Measurements from ENCODE around the gene OVCH1.
"Not testable (repeated sequence)": the region's sequence is repeated elsewhere in the genome, so short reads cannot be mapped to it uniquely, and the experiment has no call there.

The OVCH1 gene

DNA sequence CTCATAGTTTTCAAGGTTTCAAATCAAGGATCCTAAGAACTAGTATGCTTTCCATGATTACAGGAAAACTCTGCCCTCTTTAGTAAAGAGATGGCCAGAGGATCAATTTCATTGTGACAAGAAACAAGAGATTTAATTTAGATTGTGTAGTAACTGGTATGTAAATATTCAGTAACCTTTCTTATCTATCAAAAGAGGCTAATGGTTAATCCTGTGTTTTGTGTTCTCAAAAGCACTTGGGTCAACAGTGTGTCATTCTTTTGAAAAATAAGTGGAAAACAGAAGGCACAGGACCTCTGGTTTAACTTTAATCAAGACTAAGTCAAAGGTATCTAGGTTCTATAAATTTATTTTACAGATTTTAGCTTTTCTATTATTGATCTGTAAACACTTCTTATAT, 59.9 kb downstream of the OVCH1 start:
- Histone ChIP-seq H3K27ac (no peak overlapping the region), H3K36me3 (ENCODE audit: insufficient read depth, low read length) (no peaks in the 10 kb centered on the region), H3K9me3 (ENCODE audit: low read depth, low read length) (no peaks in the 10 kb centered on the region), H3K9ac (ENCODE audit: insufficient read length) (no peak overlapping the region), H3K4me3 (no peak overlapping the region)
- TF ChIP-seq FOXP2 (optimal IDR thresholded peaks at IDR 0.05; ENCODE audit: control extremely low read depth, extremely low read length, insufficient read depth) (no peak), POLR2AphosphoS5 (IDR thresholded peaks at IDR 0.05; ENCODE audit: borderline replicate concordance, low read depth, low read length) (no peak), EZH2 (IDR thresholded peaks at IDR 0.05) (no peak)
- DNase-seq (ENCODE audit: low read depth, low spot score) = no peak

DNA sequence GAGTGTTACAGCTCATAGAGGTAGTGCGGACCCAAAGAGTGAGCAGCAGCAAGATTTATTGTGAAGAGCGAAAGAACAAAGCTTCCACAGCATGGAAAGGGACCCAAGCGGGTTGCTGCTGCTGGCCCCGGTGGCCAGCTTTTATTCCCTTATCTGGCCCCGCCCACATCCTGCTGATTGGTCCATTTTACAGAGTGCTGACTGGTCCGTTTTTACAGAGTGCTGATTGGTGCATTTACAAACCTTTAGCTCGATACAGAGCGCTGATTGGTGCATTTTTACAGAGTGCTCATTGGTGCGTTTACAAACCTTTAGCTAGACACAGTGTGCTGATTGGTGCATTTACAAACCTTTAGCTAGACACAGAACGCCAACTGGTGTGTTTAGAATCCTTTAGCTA, 60.7 kb downstream of the OVCH1 start:
- DNase-seq (ENCODE audit: low read depth, low spot score); H3K27ac ChIP-seq; H3K4me3 ChIP-seq: not testable (repeated sequence)

DNA sequence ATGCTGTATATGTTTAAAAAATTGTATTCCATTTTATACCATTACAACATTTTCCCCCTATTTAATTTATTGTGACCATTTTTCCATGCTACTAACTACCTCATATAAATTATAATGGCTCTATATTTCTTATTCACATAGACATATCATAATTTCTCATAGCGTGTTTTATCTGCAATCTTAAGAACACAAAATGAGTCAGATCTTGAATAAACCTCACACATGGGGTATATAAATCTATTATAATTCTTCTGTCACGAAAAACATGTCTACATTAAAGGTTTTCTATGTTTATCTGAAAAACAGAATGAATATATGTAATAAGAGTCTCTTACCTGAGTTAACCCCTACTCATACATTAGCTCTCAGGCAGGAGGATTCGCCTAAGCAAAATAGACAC, 66.0 kb downstream of the OVCH1 start:
- DNase-seq (ENCODE audit: low read depth, low spot score) = no peak
- H3K9me3 ChIP-seq (ENCODE audit: low read depth, low read length) = no peaks in the 10 kb centered on the region
- no peak for TF ChIP-seq EZH2 (IDR thresholded peaks at IDR 0.05)
- no peak for TF ChIP-seq POLR2AphosphoS5 (IDR thresholded peaks at IDR 0.05; ENCODE audit: borderline replicate concordance, low read depth, low read length)
- TF ChIP-seq FOXP2 (optimal IDR thresholded peaks at IDR 0.05; ENCODE audit: control extremely low read depth, extremely low read length, insufficient read depth) = no peak
- no peak overlapping the region for H3K27ac ChIP-seq
- H3K36me3 ChIP-seq (ENCODE audit: insufficient read depth, low read length) = no peaks in the 10 kb centered on the region
- H3K4me3 ChIP-seq = no peak overlapping the region
- H3K9ac ChIP-seq (ENCODE audit: insufficient read length) = no peak overlapping the region

More for the DNA sequence above, 60.7 kb downstream of the OVCH1 start:
- not testable (repeated sequence) for H3K9me3 ChIP-seq (ENCODE audit: low read depth, low read length); H3K9ac ChIP-seq (ENCODE audit: insufficient read length); H3K36me3 ChIP-seq (ENCODE audit: insufficient read depth, low read length)

DNA sequence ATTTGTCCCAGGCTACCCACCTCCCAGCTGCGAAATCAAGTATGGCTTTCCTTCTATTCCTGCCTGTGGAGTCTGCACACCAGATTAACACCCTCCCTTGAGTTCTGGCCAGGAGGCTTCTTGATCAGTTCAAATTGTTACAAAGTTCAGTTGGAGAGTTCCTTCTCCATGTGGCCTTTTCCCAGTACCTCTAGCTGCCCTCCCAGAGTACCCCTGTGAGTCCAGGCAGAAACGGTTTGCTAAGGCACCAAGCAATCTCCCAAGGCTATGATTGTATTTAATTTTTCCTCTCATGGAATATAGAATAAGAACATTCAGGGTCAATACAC, 66.8 kb downstream of the OVCH1 start:
- Histone ChIP-seq H3K9me3 (ENCODE audit: low read depth, low read length) (no peaks in the 10 kb centered on the region), H3K27ac (no peak overlapping the region), H3K9ac (ENCODE audit: insufficient read length) (no peak overlapping the region), H3K36me3 (ENCODE audit: insufficient read depth, low read length) (no peaks in the 10 kb centered on the region), H3K4me3 (no peak overlapping the region)
- DNase-seq (ENCODE audit: low read depth, low spot score) = no peak
- TF ChIP-seq POLR2AphosphoS5 (IDR thresholded peaks at IDR 0.05; ENCODE audit: borderline replicate concordance, low read depth, low read length) = no peak

DNA sequence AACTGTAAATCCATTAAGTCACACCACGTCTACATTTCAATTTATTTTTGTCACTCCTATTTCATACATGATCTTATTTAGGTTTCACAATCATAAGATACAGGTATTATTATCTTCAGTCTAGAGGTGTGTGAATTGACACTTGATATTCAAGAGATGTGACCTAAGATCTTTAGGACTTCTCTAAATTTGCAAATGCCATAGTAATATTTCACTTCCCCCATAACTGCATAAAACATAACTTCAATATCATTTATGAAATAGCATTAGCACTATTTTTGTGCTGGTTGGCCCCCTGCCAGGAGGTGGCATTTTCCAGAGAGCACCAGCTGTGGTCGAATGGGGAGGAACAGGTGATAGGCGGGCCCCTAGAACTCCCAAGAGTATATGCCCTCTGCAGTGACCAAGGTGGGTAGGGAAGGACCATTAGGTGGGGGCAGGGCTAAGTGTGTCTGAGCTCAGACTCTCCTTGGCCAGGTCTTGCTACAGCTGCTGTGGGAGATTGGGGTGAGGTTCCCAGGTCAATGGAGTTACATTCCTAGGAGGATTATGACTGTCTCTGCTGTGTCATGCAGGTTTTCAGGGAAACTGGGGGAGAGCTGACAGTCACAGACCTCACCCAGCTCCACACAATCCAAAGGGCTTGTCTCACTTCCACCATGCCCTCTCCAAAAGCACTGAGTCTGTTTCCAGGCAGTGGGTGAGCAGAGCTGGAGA, 67.3 kb downstream of the OVCH1 start:
- H3K9me3 ChIP-seq (ENCODE audit: low read depth, low read length) = no peaks in the 10 kb centered on the region
- TF ChIP-seq POLR2AphosphoS5 (IDR thresholded peaks at IDR 0.05; ENCODE audit: borderline replicate concordance, low read depth, low read length) = no peak
- TF ChIP-seq FOXP2 (optimal IDR thresholded peaks at IDR 0.05; ENCODE audit: control extremely low read depth, extremely low read length, insufficient read depth) = no peak
- TF ChIP-seq EZH2 (IDR thresholded peaks at IDR 0.05) = no peak
- no peak for DNase-seq (ENCODE audit: low read depth, low spot score)
- no peaks in the 10 kb centered on the region for H3K36me3 ChIP-seq (ENCODE audit: insufficient read depth, low read length)
- no peak overlapping the region for H3K9ac ChIP-seq (ENCODE audit: insufficient read length)
- H3K27ac ChIP-seq = no peak overlapping the region
- H3K4me3 ChIP-seq = no peak overlapping the region

DNA sequence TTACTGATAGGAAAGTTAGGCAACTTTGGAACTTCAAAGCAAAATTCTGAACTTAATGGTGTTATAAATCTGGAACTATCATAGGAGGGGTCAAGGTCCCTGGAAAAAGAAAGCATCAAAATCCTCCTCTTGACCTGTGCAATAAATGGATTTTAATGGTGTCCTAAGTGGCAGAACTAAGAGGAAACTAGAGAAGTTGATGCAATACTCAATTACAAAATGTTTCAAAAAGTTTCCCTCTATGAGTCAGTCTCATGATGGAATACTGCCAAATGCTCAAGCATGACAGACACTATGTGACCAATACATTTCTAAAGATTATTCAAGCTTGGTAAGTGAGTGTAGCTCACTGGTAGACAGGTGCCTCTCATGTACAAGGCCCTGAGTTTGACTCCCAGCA, 68.9 kb downstream of the OVCH1 start:
- H3K27ac ChIP-seq = no peak overlapping the region
- H3K9me3 ChIP-seq (ENCODE audit: low read depth, low read length) = no peaks in the 10 kb centered on the region
- TF ChIP-seq FOXP2 (optimal IDR thresholded peaks at IDR 0.05; ENCODE audit: control extremely low read depth, extremely low read length, insufficient read depth) (no peak), EZH2 (IDR thresholded peaks at IDR 0.05) (no peak), POLR2AphosphoS5 (IDR thresholded peaks at IDR 0.05; ENCODE audit: borderline replicate concordance, low read depth, low read length) (no peak)
- no peak for DNase-seq (ENCODE audit: low read depth, low spot score)
- no peaks in the 10 kb centered on the region for H3K36me3 ChIP-seq (ENCODE audit: insufficient read depth, low read length)
- no peak overlapping the region for H3K4me3 ChIP-seq
- no peak overlapping the region for H3K9ac ChIP-seq (ENCODE audit: insufficient read length)

DNA sequence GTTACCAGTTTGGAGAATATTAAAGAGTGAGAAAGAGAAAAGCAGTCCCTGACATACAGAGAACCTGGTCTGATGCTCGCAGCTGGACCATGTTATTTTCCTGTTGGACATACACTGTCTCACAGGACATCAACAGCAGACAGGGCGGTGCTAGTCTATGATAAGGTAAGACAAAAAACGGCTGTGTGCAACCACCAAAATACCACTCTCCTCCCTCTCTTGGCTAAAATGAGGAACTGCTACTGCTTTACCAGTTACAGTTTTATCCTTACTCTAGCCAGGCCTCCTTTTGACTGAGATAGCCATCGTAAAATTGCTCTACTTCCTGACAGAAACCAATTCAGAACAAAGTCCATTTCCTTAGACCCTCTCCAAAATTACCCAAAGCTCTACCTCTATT, 69.5 kb downstream of the OVCH1 start:
- H3K9me3 ChIP-seq (ENCODE audit: low read depth, low read length) = no peaks in the 10 kb centered on the region
- H3K9ac ChIP-seq (ENCODE audit: insufficient read length) = no peak overlapping the region
- H3K4me3 ChIP-seq = no peak overlapping the region
- no peak for DNase-seq (ENCODE audit: low read depth, low spot score)
- TF ChIP-seq FOXP2 (optimal IDR thresholded peaks at IDR 0.05; ENCODE audit: control extremely low read depth, extremely low read length, insufficient read depth) (no peak), POLR2AphosphoS5 (IDR thresholded peaks at IDR 0.05; ENCODE audit: borderline replicate concordance, low read depth, low read length) (no peak), EZH2 (IDR thresholded peaks at IDR 0.05) (no peak)
- H3K27ac ChIP-seq = no peak overlapping the region
- no peaks in the 10 kb centered on the region for H3K36me3 ChIP-seq (ENCODE audit: insufficient read depth, low read length)

DNA sequence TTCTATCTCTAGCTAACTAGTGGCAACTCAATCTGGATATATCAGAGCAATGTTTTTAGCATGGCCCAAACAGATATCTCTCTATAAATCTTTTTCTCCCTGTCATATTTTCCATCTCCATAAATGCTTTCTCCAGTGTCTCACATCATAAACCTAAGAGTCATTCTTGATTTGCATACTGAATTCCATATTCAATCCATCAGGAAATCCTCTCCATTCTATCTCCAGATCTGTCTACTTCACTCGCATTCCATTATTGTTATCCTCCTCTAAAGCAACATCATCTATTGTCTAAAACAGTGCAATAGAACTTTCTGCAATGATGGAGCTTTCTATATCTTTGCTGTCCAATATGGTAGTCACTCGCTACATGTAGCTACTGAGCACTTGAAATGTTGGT, 71.0 kb downstream of the OVCH1 start:
- no peaks in the 10 kb centered on the region for H3K9me3 ChIP-seq (ENCODE audit: low read depth, low read length)
- no peak overlapping the region for H3K9ac ChIP-seq (ENCODE audit: insufficient read length)
- H3K4me3 ChIP-seq = no peak overlapping the region
- H3K27ac ChIP-seq = no peak overlapping the region
- DNase-seq (ENCODE audit: low read depth, low spot score) = no peak
- TF ChIP-seq EZH2 (IDR thresholded peaks at IDR 0.05) = no peak
- no peak for TF ChIP-seq POLR2AphosphoS5 (IDR thresholded peaks at IDR 0.05; ENCODE audit: borderline replicate concordance, low read depth, low read length)
- no peak for TF ChIP-seq FOXP2 (optimal IDR thresholded peaks at IDR 0.05; ENCODE audit: control extremely low read depth, extremely low read length, insufficient read depth)
- H3K36me3 ChIP-seq (ENCODE audit: insufficient read depth, low read length) = no peaks in the 10 kb centered on the region

DNA sequence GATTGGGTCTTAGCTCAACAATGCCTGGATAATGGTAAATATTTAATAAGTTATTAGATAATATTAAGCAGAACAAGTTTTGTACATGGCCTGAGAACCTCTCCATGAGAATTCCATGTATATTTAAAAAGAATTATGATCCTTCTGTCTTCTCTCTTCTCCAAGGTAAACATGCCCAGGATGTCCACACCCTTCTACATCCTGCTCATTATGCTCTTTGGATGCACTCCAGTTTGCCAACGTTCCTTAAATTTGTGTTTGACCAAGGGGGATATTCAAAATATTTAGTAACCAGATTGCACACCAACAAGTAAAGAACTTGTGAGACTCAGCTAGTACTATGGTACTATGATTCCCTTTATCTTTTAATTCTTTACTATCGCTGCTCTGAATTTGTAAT, 71.8 kb downstream of the OVCH1 start:
- no peak overlapping the region for H3K27ac ChIP-seq
- no peaks in the 10 kb centered on the region for H3K36me3 ChIP-seq (ENCODE audit: insufficient read depth, low read length)
- no peak overlapping the region for H3K9ac ChIP-seq (ENCODE audit: insufficient read length)
- no peak for DNase-seq (ENCODE audit: low read depth, low spot score)
- no peak for TF ChIP-seq POLR2AphosphoS5 (IDR thresholded peaks at IDR 0.05; ENCODE audit: borderline replicate concordance, low read depth, low read length)
- no peak for TF ChIP-seq EZH2 (IDR thresholded peaks at IDR 0.05)
- H3K9me3 ChIP-seq (ENCODE audit: low read depth, low read length) = no peaks in the 10 kb centered on the region
- H3K4me3 ChIP-seq = no peak overlapping the region
